ENCODE measurements around the gene PFDN6.
A peak's percentile ranks its signal among the peaks of the same experiment; 100 is the strongest.
"Not testable (repeated sequence)": the region's sequence is repeated elsewhere in the genome, so short reads cannot be mapped to it uniquely, and the experiment has no call there.

PFDN6 gene

GRCh38 chr6:33288921-33289783 is at the start of gene PFDN6, which contains the start of gene WDR46:
TSS of gene PFDN6 (plus strand) at chr6:33289601. CDS start at chr6:33289857, 256 bp downstream.
TSS of gene WDR46 (minus strand) at chr6:33289239. CDS start at chr6:33289170, 69 bp downstream.
- DNase-seq (ENCODE audit: low read depth), result peak; percentile 93

GRCh38 chr6:33241968-33242367 is 47.4 kb upstream of the PFDN6 start:
- DNase-seq (ENCODE audit: low read depth), result no peak

GRCh38 chr6:33243476-33243875 is 45.9 kb upstream of the PFDN6 start:
- DNase-seq (ENCODE audit: low read depth), result no peak

GRCh38 chr6:33247977-33248642 is 41.3 kb upstream of the PFDN6 start:
- peak; percentile 87 for DNase-seq (ENCODE audit: low read depth)

GRCh38 chr6:33248643-33248931 is 40.8 kb upstream of the PFDN6 start:
- peak; percentile 65 for DNase-seq (ENCODE audit: low read depth)

GRCh38 chr6:33248932-33249731 is 40.3 kb upstream of the PFDN6 start:
- DNase-seq (ENCODE audit: low read depth), result peak; percentile 100

GRCh38 chr6:33249732-33250630 is 39.4 kb upstream of the PFDN6 start:
- DNase-seq (ENCODE audit: low read depth), result peak; percentile 96

GRCh38 chr6:33250731-33251130 is 38.7 kb upstream of the PFDN6 start:
- no peak for DNase-seq (ENCODE audit: low read depth)

GRCh38 chr6:33251395-33252012 is 37.9 kb upstream of the PFDN6 start:
- peak; percentile 57 for DNase-seq (ENCODE audit: low read depth)

- DNase-seq (ENCODE audit: low read depth), result peak; percentile 83
Observed at GRCh38 chr6:33252759-33253158, 36.6 kb upstream of the PFDN6 start.

GRCh38 chr6:33254591-33254990 is 34.8 kb upstream of the PFDN6 start:
- DNase-seq (ENCODE audit: low read depth), result no peak

GRCh38 chr6:33259032-33259431 is 30.4 kb upstream of the PFDN6 start:
- DNase-seq (ENCODE audit: low read depth), result no peak

GRCh38 chr6:33262490-33262889 is 26.9 kb upstream of the PFDN6 start:
- not testable (repeated sequence) for DNase-seq (ENCODE audit: low read depth)

GRCh38 chr6:33264015-33264414 is 25.4 kb upstream of the PFDN6 start:
- DNase-seq (ENCODE audit: low read depth), result no peak

- no peak for DNase-seq (ENCODE audit: low read depth)
Observed at GRCh38 chr6:33271117-33271467, 18.3 kb upstream of the PFDN6 start.

GRCh38 chr6:33271468-33272274 is 17.7 kb upstream of the PFDN6 start, which contains the start of the genes RPS18 and VPS52:
TSS of gene RPS18 (plus strand) at chr6:33272075. CDS start at chr6:33272120, 45 bp downstream.
TSS of gene VPS52 (minus strand) at chr6:33271876. CDS start at chr6:33271675, 201 bp downstream.
- DNase-seq (ENCODE audit: low read depth), result peak; percentile 99

GRCh38 chr6:33272275-33273128 is 16.9 kb upstream of the PFDN6 start:
- DNase-seq (ENCODE audit: low read depth), result no peak

GRCh38 chr6:33273129-33273923 is 16.1 kb upstream of the PFDN6 start:
- DNase-seq (ENCODE audit: low read depth), result no peak
